ENCODE measurements around the gene PHOSPHO1.

DNA sequence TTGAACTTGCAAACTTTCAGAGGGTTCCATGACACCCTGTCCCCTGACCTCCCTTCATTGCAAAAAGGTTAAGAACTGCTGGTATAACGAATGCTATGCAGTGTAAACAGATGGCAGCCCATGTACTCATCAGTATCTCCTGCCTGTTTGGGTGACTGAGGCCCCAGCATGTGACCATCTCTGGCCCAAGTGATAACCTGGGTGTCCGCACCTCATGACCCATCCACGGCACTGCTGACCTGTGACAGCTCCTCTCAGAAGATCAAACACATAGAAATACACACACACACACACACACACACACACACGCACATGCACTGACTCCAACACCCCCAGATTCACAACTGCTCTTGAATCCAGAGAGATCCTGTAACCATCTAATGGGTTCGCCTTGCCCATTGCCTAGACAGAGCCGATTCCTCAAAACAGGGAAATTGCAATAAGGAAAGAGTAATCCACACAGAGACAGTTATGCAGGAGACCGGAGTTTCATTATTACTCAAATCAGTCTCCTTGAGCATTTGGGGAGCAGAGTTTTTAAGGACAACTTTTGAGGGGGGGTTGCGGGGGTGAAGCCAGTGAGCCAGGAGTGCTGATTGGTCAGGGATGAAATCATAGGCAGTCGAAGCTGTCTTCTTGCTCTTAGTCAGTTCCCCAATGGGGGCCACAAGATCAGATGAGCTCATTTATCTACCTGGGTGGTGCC, 11.3 kb upstream of the PHOSPHO1 start:
- TF ChIP-seq CTCF (IDR thresholded peaks at IDR 0.05; ENCODE audit: insufficient read depth, low read length) (no peak), POLR2AphosphoS5 (IDR thresholded peaks at IDR 0.05; ENCODE audit: low read depth) (no peak)
